Adrenal gland (tissue), 12 donors: ENCODE measurements around the gene SCNN1B. TPM values are rescaled to one million over a fixed set of nuclear protein-coding genes. Genes with fewer than 3 reads are reported as not detected.

Experiments
- DNase-seq, 7 donors: peaks; one replicate each; pipeline ENCODE4 v3.0.0-alpha.2; 2019 to 2020
- H3K27ac ChIP-seq, 5 donors: fragments of 200-600 bp; sonication (generic) in 4 of 5; 1 replicate in 3 of 5; 2 replicates in 2 of 5; pipeline versions ENCODE4 v1.5.1 to v1.8.0; 2016 to 2020; ENCODE audit warnings: mild to moderate bottlenecking in 1 of 5
- H3K27me3 ChIP-seq: fragments of 200-600 bp; 2 replicates; pipeline ENCODE4 v1.8.0; 2021
- H3K36me3 ChIP-seq, 2 donors: fragments of 200-600 bp; replicated peaks in 1 of 2; 1 replicate in 1 of 2; 2 replicates in 1 of 2; pipeline versions ENCODE4 v1.5.1 to v1.8.0; 2018 to 2022
- H3K4me1 ChIP-seq, 2 donors: fragments of 200-600 bp; replicated peaks in 1 of 2; 1 replicate in 1 of 2; 2 replicates in 1 of 2; pipeline versions ENCODE4 v1.5.1 to v1.8.0; 2018 to 2021
- H3K4me3 ChIP-seq, 4 donors: fragments of 200-600 bp; sonication (generic) in 3 of 4; one replicate each; pipeline ENCODE4 v1.5.1; 2016 to 2018
- H3K9me3 ChIP-seq, 3 donors: fragments of 200-600 bp; sonication (generic) in 1 of 3; replicated peaks in 1 of 3; 1 replicate in 2 of 3; 2 replicates in 1 of 3; pipeline versions ENCODE4 v1.5.1 to v1.8.0; 2016 to 2021
- POLR2A ChIP-seq, 2 donors: fragments of 450-650 bp; IDR thresholded peaks; one replicate each; pipeline ENCODE4 v1.6.1; 2017; ENCODE audit warnings: antibody characterized with exemption in 2 of 2, mild to moderate bottlenecking in 2 of 2, moderate library complexity in 1 of 2
- WGBS, 4 donors: extraction: QIAGEN DNeasy Blood & Tissue Kit in 2 of 4; methylation state at CpG; one replicate each; pipeline versions ENCODE4 v1.1.5 to v1.1.7; 2013 to 2017; 5-methylcytosine and 5-hydroxymethylcytosine counted together
- intact Hi-C, 2 donors: fragments of 100-400 bp; cut with DNase I; formaldehyde crosslinking; loops; one replicate each; pipeline versions ENCODE4 v1.14.1 to v1.15.0; 2022 to 2023
- polyA plus RNA-seq, 3 donors: library from polyadenylated mRNA; stranded (reverse); fragments of 200-250 nt in 2 of 3; fragments of 350-450 nt in 1 of 3; fragmentation: Illumina TruSeq in 1 of 3; extraction: RNeasy Lipid Tissue Mini Kit (QIAGEN cat#74804) in 1 of 3; gene quantifications; one replicate each; pipeline ENCODE4 v1.2.3, GENCODE V29; 2013 to 2014
- total RNA-seq, 9 donors: library from RNA; depleted of rRNA in 4 of 9; stranded (reverse); fragments of >200 nt in 4 of 9; fragments of 120-200 nt in 1 of 9; fragmentation: NEBNext Ultra II Directional in 1 of 9; extraction: Animal tissue kit (Norgen Biotek cat#: 25700) in 1 of 9; gene quantifications; one replicate each; pipeline versions ENCODE4 v1.1.0 to v1.2.4, GENCODE V29; 2013 to 2023
- TF ChIP-seq, protein P1 (sequence below), 6 experiments: fragments of 450-650 bp in 4 of 6; fragments of 200-600 bp in 2 of 6; sonication (generic) in 1 of 6; IDR thresholded peaks; 1 replicate in 5 of 6; 2 replicates in 1 of 6; pipeline versions ENCODE4 v1.5.1 to v1.8.0; 2016 to 2021; ENCODE audit warnings: antibody characterized with exemption in 6 of 6, mild to moderate bottlenecking in 2 of 6, moderate library complexity in 1 of 6
- donor health status: healthy with polysubstance abuse.
- donor health status: Bipolar disorder and iron deficiency.
- donor health status: DM: yes; HTN: yes; CAD: no.
- donor health status: DM: no; HTN: no; CAD: no.
- donor health status: DM: no; HTN: no; CAD: no.
- donor health status: DM: yes; HTN: yes; CAD: no.

Gene SCNN1B
- total and polyA plus RNA-seq, 12 donors = 0.28 to 2.2 (median 1.2) TPM; not detected in 4

DNA sequence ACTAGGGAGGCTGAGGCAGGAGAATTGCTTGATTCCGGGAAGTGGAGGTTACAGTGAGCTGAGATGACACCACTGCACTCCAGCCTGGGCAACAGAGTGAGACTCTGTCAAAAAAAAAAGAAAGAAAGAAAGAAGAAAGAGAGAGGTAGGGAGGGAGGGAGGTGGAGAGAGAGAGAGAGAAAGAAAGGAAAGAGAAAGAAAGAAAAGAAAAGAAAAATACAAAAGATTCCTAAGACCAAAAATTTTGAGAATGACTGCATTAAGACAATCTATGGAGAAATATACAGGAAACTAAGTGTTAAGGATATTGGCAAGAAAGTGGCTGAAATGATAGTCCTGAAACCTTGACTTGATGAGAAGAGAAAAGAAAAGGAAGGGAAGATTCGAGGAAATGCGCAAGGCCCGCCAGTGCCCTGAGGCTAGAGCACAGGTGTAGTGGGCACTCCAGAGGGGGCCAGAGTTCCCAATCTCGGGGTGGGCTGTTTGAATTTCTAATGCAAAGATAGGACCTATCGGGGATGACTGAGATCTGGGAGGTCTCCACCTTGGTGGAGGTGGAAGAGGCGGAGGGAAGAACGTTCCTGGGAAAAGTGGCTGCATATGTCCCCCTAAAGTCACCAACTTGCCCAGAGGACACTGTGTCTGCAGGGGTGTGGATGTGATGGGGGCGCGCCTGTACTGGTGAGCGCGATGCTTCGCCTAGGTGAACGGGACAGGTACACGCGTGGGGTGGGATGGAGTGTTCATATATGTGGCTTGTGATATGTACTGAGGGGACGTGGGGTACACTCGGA lies 654 bp upstream of the SCNN1B start:
- no peak overlapping the region for H3K27ac ChIP-seq
- intact Hi-C loops = no loop called here
- TF ChIP-seq, protein P1, sequence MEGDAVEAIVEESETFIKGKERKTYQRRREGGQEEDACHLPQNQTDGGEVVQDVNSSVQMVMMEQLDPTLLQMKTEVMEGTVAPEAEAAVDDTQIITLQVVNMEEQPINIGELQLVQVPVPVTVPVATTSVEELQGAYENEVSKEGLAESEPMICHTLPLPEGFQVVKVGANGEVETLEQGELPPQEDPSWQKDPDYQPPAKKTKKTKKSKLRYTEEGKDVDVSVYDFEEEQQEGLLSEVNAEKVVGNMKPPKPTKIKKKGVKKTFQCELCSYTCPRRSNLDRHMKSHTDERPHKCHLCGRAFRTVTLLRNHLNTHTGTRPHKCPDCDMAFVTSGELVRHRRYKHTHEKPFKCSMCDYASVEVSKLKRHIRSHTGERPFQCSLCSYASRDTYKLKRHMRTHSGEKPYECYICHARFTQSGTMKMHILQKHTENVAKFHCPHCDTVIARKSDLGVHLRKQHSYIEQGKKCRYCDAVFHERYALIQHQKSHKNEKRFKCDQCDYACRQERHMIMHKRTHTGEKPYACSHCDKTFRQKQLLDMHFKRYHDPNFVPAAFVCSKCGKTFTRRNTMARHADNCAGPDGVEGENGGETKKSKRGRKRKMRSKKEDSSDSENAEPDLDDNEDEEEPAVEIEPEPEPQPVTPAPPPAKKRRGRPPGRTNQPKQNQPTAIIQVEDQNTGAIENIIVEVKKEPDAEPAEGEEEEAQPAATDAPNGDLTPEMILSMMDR (IDR thresholded peaks at IDR 0.05) = no peak
- H3K9me3 ChIP-seq = no peaks in the 10 kb centered on the region
- peaks cover 18% of the 10 kb centered on the region for H3K27me3 ChIP-seq
- H3K4me1 ChIP-seq = no peaks in the 10 kb centered on the region
- H3K4me3 ChIP-seq = no peak overlapping the region
- no peak for DNase-seq
- 12 to 21% (median 18%) methylated on average over 18 of the region's 18 CpGs for WGBS, 4 donors
- H3K36me3 ChIP-seq = no peaks in the 10 kb centered on the region

DNA sequence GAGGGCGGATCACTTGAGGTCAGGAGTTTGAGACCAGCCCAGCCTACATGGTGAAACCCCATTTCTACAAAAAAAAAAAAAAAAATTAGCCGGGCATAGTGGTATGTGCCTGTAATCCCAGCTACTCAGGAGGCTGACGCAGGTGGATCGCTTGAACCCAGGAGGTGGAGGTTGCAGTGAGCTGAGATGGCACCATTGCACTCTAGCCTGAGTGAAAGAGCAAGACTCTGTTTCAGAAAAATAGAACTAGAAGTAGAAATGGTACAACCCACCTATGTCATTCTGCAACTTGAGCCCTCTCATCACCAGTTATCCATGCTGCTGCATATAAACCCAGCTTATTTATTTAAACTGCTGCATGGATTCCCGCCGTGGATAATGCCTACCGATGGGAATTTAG lies 1.6 kb downstream of the SCNN1B start:
- Histone ChIP-seq H3K4me1 (no peaks in the 10 kb centered on the region), H3K4me3 (no peak overlapping the region), H3K27me3 (peaks cover 18% of the 10 kb centered on the region), H3K36me3 (no peaks in the 10 kb centered on the region), H3K27ac (no peak overlapping the region), H3K9me3 (no peaks in the 10 kb centered on the region)
- 80 to 88% (median 84%) methylated on average over 7 of the region's 7 CpGs for WGBS, 4 donors
- intact Hi-C loops = no loop called here
- no peak for DNase-seq
- TF ChIP-seq, protein P1 (IDR thresholded peaks at IDR 0.05) = no peak
- no peak for TF ChIP-seq POLR2A (IDR thresholded peaks at IDR 0.05)

DNA sequence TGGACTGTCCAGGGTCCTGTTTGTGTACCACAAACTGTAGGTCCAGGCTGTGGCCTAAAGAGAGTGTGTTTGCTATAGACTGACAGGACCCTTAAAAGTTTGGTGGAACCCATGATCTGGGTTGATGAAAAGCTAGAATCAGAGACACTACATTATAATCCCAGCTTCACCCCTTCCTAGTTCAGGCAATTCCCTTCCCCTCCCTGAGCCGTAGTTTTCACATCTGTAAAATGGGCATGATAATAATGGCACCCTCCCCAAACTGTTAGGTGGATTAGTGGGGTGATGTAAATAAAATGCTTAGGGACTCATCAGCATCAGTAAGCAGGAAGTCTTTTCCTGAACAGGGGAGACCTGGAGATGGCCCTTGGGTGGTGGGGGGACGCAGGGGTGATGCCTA lies 2.5 kb downstream of the SCNN1B start:
- peaks cover 18% of the 10 kb centered on the region for H3K27me3 ChIP-seq
- intact Hi-C loops = no loop called here
- no peak for DNase-seq
- no peak overlapping the region for H3K27ac ChIP-seq
- no peaks in the 10 kb centered on the region for H3K4me1 ChIP-seq
- no peaks in the 10 kb centered on the region for H3K9me3 ChIP-seq
- TF ChIP-seq, protein P1 (IDR thresholded peaks at IDR 0.05) = no peak
- no peak for TF ChIP-seq POLR2A (IDR thresholded peaks at IDR 0.05)
- H3K36me3 ChIP-seq = no peaks in the 10 kb centered on the region
- H3K4me3 ChIP-seq = no peak overlapping the region
- WGBS, 4 donors = 69 to 93% (median 88%) methylated on average over 2 of the region's 2 CpGs

DNA sequence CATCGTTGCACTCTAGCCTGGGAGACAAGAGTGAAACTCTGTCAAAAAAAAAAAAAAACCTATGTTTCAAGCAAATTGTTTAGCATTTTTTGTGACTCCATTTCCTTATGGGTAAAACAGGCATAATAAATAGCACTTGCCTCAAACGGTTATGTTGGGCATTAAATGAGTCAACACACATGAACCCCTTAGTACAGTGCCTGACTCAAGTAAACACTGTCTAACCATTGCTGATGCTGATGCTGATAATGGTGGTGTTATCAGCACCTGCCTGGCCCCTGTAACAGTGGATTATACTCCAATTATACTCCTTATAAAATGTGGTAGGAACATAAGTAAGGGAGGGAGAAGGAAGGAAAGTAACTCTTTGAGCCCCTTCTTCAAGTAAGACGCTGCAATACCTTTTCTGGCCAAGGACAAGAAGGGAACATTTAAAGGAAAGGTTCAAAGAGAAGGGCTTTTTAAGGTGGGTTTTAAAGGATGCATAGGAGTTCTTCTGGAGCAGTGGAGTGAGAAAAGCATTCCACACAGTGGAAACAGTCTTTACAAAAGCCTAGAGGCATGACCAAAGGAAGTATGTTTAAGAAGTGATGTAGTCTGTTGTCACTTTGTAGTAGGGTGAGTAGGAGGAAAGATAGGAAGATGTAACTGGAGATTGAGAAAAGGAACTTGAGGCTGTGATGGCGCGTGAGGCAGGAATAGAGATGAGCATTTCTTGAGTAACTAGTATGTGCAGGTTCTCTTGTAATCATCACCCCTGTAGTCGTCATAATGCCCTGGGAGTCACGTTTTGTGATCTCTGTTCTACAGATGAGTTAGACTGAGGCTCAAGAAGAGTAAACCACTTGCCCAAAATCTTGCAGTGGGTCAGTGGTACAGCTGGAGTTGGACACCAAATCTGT lies 4.3 kb downstream of the SCNN1B start:
- no peak for DNase-seq
- Histone ChIP-seq H3K27me3 (peaks cover 16% of the 10 kb centered on the region), H3K27ac (no peak overlapping the region), H3K9me3 (no peaks in the 10 kb centered on the region), H3K4me3 (no peak overlapping the region), H3K36me3 (no peaks in the 10 kb centered on the region), H3K4me1 (no peaks in the 10 kb centered on the region)
- WGBS, 4 donors = 74 to 78% (median 76%) methylated on average over 7 of the region's 7 CpGs
- TF ChIP-seq POLR2A (IDR thresholded peaks at IDR 0.05) = no peak
- TF ChIP-seq, protein P1 (IDR thresholded peaks at IDR 0.05) = no peak
- intact Hi-C loops = no loop called here
